GM18511 (cell line): Measurements from ENCODE around the gene CAMTA1.

ENCODE experiments used
- ATAC-seq: cut with Tn5 transposase; IDR thresholded peaks from one replicate; pipeline ENCODE4 v1.9.1; 2021; ENCODE audit warnings: mild to moderate bottlenecking, moderate library complexity; ENCODE audit not compliant: unreplicated experiment

The CAMTA1 gene

DNA sequence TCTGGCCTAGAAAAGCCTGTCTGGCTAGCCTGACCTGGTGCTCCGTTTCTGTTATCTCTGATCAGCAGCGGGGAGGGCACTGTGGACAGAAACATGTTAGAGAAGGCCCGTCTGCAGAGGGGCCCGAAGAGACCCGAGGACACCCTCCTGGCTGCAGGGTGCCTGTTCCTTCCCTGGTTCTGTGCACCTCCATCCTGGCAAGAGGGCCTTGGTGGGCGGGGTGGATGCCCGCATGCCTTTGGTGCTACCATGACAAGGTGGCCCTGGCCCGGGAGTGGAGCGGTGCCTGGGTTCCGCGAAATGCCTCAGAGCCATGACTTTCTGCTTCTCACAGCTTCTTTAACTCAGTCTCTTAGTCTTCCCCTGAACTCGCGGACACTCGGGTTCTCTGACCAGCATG, 233.6 kb downstream of the CAMTA1 start:
- ATAC-seq = no peak

DNA sequence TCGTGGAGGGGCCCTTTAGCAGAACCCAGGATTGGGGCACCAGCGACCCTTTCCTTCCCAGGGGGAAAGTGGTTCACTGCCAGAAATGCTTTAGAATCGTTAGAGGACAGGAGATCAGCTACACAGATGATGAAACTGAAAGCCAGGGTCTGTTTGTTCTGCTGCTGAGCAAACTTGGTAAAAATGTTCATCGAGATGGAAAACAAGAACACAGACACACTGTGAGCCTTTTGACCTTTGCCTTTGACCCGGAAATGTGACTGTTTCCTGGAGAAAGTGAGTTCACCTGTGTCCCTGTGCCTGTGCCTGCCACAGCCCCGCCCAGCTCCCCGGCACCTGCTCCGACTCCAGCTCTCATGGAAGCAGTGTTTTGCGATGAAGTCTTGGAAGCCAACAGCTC, 234.3 kb downstream of the CAMTA1 start:
- ATAC-seq = no peak

DNA sequence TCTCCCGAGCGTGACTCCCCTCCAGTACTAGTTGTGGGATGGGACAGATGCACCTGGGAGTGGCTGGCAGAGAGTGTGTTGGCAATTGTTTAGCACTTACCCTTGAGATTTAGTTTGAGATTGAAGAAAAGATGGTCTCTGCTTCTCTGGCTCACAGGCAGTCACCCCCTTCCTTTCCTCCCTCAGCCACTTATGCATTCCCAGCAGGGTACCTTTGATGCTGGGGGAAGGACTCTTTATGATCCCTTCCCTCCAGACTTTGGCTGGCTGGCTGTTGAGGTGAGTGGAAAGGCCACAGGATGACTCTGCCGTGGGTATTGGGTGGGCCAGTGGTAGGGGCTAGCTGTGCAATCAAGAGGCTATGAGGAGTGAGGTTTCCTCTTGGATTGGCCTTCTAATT, 236.8 kb downstream of the CAMTA1 start:
- ATAC-seq = no peak

GRCh38 chr1:7025013-7025412, 239.8 kb downstream of the CAMTA1 start:
- no peak for ATAC-seq

- no peak for ATAC-seq
These were observed 240.9 kb downstream of the CAMTA1 start for GRCh38 chr1:7026169-7026568.

DNA sequence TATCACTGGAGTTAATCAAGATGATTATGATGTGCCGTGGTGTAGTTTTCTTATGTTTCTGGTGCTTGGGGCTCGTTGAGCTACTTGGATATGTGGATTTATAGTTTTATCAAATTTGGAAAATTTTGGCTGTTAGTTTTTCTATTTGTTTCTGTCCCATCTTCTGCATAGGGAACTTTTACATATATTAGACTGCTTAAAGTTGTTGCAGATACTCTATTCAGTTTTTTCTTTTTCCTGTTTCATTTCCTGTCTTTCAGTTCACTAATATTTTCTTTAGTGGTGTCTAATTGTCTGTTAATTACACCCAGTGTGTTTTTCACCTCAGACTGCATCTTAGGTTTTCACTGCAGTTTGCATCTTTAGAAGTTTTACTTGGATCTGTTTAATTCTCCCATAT, 247.7 kb downstream of the CAMTA1 start:
- no peak for ATAC-seq

- no peak for ATAC-seq
These were observed 251.1 kb downstream of the CAMTA1 start for GRCh38 chr1:7036386-7036785.

DNA sequence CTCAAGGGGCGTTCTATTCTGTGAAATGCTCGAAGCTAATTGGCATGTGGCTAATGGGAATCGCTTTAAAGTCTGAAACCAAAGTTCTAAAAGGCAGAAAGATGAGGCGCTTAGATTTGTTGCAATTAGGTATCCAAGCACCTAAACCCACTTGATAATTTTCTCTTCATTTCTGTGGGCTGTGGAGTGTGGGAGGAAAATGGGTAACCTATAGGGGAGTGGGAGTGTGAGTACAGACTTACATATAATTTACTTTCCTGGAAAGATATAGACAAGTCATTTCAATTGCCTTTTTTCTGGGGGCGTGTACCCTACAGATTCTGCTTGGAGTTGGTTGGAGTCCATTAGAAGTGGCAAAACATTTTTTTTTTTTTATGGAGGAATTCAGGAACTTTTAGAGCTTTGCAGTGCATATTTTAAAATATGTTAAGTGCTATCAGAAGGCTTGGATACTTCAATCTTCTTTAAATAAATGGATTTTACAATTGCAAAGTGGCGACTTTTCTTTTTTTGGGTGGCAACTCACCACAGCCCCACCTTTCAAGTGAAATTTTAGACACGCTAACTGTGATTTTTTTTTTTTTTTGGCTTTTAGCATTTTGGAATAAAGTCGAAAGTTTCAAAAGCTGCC, 254.5 kb downstream of the CAMTA1 start:
- ATAC-seq = no peak

GRCh38 chr1:7040969-7041695, 255.9 kb downstream of the CAMTA1 start:
- ATAC-seq = no peak

DNA sequence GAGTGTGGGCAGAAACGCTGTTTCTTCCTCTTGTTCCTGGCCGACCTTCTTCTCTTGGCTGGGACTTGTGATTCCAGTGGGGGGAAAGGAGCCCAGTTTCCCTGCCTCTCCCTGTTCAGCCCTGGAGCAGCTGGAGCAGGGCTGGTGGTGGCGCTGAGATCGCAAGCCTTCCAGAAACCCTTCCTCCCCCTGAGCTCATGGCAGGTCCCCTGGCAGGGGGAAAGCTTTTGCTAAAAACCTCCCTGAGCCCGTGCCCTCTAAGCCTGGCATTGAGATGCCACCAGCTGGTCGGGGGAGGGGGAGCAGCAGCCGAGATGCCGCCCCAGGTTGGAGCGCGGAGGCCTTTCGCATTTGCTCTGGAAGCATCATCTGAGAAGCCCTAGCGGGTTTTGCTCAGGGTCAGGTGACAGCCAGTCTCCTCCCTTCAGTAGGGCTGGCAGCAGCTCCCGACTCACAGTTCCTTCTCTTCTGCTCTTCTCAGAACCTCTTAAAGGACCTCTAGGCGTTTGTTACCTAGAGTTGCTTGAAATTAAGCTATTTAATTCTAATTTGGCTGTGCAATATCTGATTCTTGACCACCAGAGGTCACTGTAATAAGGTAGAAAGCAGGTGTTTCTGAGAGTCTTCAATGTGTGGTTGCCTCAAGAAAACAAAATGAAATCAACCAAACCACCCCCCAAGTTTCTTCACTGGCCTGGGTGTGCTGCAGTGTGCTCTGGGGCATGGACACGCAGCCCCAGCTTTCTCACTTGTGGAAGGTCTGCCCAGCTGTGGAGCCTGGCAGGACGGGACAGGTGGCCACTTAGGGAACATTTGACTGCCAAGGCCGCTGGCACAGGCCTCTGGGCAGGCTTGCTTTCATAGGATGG, 257.3 kb downstream of the CAMTA1 start:
- ATAC-seq = no peak

DNA sequence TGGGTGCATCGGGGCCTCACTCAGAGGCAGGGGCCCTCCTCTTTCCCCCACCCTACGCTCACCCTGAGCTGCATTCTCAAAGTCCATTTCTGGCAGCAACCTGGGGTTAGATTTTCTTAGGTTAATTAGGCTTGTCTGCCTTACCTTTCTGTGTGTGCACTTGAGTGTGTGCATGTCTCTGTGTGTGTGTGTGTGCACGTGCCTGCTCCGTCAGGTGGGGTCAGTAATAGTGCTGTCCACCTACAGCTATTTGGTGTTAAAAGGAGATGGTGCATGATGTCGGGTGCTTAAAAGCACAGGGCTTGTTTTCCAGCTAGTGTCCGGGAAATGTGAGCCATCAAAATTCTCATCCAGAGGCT, 257.9 kb downstream of the CAMTA1 start:
- ATAC-seq = no peak

DNA sequence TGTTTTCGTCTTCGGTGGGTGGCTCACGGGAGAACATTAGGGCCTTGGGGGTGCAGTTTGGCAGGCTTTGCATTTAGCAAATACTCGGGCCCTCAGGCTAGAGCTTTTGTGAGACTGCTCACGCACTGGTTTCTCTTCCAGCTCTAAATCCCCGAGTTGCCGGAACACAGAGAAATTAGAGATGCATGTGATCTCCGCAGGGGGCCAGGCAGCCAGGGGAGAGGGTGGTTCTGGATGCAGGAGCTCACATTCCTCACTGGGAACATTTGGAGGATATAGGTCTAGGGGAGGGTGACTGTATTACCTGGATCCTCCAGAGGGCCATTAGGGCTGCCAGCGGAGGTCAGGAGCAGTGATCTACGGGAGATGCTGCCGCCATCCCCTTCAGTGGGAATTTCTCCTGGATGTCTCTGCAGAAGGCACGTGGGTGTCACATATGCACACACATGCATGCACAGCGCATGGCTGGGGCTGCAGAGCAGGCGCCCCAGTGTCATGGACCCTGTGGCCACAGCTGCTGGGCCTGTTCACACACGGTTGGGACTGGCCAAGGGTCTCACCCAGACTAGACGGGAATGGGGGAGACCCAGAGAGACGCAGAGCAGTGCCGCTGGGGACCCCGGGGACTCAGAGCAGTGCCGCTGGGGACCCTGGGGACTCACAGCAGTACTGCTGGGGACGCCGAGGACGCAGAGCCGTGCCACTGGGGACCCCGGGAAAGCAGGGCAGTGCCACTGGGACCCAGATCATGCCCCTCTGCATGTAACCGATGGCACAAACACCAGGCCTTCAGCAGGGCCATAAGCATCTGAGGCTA, 258.7 kb downstream of the CAMTA1 start:
- ATAC-seq = no peak

DNA sequence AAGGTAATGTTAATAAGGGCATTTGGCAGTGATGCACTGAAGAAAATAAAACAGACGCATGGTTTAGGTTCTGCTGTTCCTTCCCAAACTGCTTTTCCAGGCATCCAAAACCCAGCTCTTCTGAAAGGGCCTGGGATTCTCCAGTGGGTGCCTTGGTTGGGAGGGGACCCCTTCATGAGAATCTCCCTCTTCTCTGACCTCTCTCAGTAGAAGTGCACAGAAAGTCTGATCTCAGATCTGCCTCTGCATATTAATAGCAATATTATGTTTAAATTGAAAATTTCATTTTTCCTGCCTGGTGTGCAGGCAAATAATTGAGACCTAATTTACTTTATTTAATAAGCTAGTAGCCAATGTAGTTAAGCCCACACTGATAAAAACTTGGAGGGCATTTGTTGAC, 260.6 kb downstream of the CAMTA1 start:
- no peak for ATAC-seq

GRCh38 chr1:7046314-7046713, 261.1 kb downstream of the CAMTA1 start:
- no peak for ATAC-seq

DNA sequence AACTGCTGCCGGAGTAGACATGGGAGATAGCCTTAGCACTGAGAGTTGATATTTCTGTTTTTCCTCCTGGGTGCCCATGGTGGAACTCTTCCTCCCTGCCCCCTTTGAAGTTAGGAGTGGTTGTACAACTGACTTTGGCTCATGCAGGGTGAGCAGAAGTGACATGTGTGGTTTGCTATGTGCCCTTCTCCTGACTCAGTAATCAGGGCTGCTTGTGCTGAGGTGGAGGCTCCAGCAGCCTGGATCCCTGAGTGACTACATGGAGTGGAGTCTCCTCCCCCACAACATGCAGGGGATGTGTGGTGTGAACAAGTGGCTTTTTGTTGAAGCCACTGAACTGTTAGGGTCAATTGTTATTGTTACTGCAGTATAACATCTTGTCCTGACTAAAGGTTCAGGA, 261.6 kb downstream of the CAMTA1 start:
- no peak for ATAC-seq

DNA sequence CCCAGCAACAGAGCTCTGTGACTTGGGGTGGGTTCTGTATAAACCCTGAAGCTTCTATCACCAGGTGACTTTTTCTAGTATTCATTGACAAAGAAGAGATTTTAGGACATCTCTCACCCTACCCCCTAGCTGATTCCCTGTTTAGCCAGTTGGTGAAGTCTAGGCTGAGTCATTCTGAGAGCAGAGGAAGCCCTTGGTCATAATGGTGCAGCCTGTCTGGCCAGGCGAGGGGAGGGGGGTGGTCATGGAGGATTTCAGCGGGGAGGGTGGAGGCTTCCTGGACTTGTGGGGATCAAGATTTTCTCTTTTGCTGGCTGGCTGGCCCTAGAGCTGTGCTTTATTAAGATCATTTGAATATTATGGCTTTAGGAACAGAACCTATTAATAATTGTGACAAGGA, 262.6 kb downstream of the CAMTA1 start:
- ATAC-seq = no peak

DNA sequence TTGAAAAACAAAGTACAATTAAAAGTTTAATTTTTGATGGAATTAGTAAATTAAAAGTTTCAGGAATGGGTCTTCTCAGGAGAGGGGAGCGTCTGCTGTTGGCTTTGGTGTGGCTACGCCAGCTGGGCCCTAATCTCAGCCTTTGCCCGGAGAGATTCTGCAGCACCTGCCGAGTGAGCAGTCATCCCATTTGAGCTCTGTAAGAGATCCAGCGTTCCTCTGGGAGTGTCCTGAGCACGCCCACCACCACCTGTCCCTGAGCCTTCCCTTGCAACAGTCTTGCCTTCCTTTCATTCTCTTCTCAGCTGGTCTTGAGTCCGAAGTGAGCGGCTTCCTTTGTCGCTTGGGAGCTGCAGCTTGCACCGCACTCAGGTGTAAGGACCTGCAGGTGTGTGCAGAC, 263.1 kb downstream of the CAMTA1 start:
- ATAC-seq = no peak

DNA sequence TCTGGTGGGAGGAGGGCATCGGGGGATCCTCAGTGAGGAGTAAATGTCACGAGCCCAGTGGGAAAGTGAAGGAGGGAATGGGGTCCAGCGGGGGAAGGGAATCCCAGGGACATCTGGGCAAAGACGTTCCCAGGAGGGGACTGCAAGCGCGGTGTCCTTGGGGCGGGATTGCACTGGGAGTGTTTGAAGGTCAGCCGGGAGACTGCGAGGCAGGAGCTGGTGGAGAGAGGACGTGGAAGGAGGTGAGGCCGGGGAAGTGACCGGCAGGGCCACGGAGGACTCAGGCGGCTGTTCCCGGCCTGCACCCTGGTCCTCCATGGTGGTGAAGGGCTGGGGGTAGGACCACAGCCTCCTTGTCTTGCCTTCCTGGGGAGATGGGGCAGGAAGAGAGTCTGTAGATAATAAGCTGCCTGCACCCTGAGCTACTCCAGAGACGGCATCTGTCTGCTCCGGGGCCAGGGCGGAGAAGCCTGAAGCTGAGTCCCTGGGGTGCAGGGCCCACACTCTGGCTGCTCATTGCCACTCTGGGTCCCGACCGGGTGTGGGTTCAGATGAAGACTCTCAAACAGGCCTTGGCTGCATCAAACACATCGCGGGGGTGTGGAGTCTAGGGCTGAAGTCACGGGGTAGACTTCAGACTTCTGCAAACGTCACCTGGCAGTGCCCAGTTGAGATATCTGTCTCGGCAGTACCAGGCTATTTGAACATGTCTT, 264.8 kb downstream of the CAMTA1 start:
- ATAC-seq = no peak

DNA sequence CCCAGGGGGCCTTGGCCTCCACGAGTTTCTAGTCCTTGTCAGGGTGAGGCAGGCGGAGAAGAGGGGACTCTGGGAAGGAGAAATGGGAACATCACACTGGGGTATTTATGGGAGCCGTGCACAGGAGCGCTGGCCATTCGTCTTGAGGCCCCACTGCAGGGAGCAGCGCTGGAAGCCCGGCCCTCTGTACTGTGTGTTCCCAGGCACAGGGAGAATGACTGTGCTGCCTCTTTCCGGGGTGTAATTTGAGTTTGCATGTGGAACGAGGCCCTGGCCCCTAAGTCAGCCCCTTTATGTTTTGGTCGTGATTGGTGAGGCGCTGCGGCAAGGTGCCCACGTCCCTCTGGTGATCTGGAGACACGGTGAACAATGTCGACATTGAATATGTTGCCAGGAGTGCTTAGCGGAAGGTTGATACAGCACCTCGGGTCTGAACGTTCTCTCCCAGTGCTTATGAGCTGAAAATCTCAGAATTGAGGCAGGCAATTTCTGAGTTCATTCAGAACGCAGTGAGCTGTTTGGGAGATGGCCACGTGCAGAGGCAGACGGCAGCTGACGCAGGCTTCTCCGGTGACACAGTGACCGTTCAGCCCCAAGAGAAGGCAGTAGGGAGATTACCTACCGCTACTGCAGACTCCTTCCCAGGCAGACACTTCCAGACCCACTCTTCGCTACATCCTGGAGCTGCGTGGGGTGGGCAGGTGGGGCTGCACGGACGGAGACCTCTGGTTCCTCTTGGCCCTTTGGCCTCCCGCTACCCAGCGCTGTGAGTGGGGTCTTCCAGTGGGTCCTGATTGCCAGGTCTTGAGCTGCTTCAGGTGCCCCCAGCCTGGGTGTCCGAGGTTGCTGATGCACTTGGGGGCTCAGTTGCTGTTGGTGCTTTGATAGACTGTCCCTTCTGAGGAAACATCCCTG, 265.8 kb downstream of the CAMTA1 start:
- ATAC-seq = no peak
